ENCODE results near the gene FBN1. TPM values are rescaled to one million over a fixed set of nuclear protein-coding genes. Genes with fewer than 3 reads are reported as not detected.
A peak's percentile ranks its signal among the peaks of the same experiment; 100 is the strongest.

Gene FBN1
- 1,183 to 1,794 TPM (median 1,190 TPM) in 3 replicates for total RNA-seq
- long read RNA-seq, full-length matches to known transcripts: 144 of 506 reads
- long read RNA-seq, partial matches to known transcripts: 301 of 506 reads
- long read RNA-seq, other reads (novel, unspliced or antisense): 61 of 506 reads

DNA sequence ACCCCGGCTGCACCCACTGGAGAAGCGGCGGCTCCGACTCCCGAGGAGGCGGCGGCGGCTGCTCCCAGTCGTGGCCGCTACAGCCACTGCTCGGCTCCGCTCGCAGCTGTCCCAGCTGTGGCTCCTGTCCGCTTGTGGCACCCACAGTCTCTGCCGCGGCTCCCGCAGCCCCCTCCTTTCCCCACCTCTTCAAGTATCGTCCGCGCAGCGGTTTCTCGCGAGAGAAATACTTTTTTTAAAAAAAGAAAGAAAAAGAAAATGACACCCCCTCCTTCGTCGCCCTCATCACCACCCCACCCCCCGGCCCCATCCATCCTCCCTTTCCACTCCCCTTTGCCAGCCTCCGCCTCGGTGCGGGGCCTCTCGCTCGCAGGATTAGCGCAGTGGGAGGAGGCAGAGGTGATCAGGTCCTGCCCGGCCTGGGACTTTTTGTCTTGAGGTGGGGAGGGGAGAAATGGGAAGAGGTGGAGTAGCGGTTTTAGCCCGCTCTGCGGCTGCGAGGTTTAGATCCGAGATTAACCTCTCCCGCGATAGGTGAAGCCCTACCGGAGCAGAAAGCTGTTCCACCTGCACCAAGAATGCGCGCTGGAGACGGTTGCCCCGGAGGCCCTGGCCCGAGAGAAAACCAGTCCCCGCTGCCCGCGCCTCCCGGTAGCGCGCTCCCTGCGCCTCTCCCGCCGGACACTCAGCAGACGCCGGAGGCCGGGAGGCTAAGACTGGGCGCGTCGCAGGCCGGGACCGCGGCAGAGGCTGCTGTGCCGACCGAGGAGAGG, at the start of gene FBN1:
TSS of gene FBN1 (minus strand) at position 152 of the 773 bp plus-strand sequence. CDS start 940 bp downstream, outside the sequence.
- Mint-ChIP-seq H3K4me1 (ENCODE audit: low read depth) (peaks cover 37% of the 10 kb centered on the region), H3K4me3 (ENCODE audit: unreplicated experiment) (peak within 1 kb of the TSS; percentile 94), H3K9me3 (ENCODE audit: low read depth) (no peaks in the 10 kb centered on the region), H3K36me3 (ENCODE audit: low read depth) (peaks cover 22% of the 10 kb centered on the region), H3K27ac (ENCODE audit: unreplicated experiment) (peak within 1 kb of the TSS; percentile 93), H3K27me3 (ENCODE audit: low read depth) (no peaks in the 10 kb centered on the region)
- peak; percentile 93 for DNase-seq (ENCODE audit: low spot score)
- TF ChIP-seq, protein P1, sequence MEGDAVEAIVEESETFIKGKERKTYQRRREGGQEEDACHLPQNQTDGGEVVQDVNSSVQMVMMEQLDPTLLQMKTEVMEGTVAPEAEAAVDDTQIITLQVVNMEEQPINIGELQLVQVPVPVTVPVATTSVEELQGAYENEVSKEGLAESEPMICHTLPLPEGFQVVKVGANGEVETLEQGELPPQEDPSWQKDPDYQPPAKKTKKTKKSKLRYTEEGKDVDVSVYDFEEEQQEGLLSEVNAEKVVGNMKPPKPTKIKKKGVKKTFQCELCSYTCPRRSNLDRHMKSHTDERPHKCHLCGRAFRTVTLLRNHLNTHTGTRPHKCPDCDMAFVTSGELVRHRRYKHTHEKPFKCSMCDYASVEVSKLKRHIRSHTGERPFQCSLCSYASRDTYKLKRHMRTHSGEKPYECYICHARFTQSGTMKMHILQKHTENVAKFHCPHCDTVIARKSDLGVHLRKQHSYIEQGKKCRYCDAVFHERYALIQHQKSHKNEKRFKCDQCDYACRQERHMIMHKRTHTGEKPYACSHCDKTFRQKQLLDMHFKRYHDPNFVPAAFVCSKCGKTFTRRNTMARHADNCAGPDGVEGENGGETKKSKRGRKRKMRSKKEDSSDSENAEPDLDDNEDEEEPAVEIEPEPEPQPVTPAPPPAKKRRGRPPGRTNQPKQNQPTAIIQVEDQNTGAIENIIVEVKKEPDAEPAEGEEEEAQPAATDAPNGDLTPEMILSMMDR (IDR thresholded peaks at IDR 0.05): no peak

DNA sequence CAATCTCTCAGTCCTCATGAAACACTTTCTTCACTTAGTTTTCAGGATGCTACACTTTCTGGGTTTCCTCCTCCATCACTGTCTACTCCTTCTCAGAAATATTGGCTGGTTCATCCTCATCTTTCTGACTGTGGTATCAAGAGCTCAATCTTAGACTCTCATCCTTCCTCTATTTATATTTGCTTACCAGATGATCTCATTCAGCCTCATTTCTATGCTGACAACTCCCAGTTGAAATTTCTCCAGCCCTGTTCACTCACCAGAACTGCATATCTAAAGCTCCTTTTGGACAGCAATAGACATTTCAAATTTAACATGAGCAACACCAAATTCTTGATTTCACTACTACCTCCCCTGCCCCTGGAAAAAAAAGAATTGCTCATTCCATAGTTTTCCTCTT, 48.0 kb upstream of the FBN1 start:
- no peaks in the 10 kb centered on the region for H3K36me3 Mint-ChIP-seq (ENCODE audit: low read depth)
- H3K9me3 Mint-ChIP-seq (ENCODE audit: low read depth): peaks cover 9% of the 10 kb centered on the region
- H3K4me1 Mint-ChIP-seq (ENCODE audit: low read depth): peaks cover 58% of the 10 kb centered on the region
- H3K4me3 Mint-ChIP-seq (ENCODE audit: unreplicated experiment): no peak overlapping the region
- DNase-seq (ENCODE audit: low spot score): no peak
- peak overlapping the region; percentile 81 for H3K27ac Mint-ChIP-seq (ENCODE audit: unreplicated experiment)
- no peaks in the 10 kb centered on the region for H3K27me3 Mint-ChIP-seq (ENCODE audit: low read depth)
- TF ChIP-seq, protein P1 (IDR thresholded peaks at IDR 0.05): no peak

DNA sequence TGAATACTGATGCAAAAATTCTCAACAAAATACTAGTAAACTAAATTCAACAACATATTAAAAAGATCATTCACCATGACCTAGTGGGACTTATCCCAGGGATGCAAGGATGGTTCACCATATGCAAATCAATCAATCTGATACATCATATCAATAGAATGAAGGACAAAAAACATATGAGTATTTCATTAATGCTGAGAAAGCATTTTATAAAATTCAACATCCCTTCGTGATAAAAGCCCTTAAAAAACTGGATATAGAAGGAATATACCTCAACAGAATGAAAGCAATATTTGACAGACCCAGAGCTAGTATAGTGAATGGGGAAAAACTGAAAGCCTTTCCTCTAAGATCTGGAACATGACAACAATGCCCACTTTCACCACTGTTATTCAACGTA, 43.0 kb upstream of the FBN1 start:
- Mint-ChIP-seq H3K27me3 (ENCODE audit: low read depth) (no peaks in the 10 kb centered on the region), H3K4me1 (ENCODE audit: low read depth) (peaks cover 23% of the 10 kb centered on the region), H3K27ac (ENCODE audit: unreplicated experiment) (no peak overlapping the region), H3K36me3 (ENCODE audit: low read depth) (peaks cover 10% of the 10 kb centered on the region), H3K4me3 (ENCODE audit: unreplicated experiment) (no peak overlapping the region), H3K9me3 (ENCODE audit: low read depth) (peaks cover 28% of the 10 kb centered on the region)
- TF ChIP-seq, protein P1 (IDR thresholded peaks at IDR 0.05): no peak
- DNase-seq (ENCODE audit: low spot score): no peak

DNA sequence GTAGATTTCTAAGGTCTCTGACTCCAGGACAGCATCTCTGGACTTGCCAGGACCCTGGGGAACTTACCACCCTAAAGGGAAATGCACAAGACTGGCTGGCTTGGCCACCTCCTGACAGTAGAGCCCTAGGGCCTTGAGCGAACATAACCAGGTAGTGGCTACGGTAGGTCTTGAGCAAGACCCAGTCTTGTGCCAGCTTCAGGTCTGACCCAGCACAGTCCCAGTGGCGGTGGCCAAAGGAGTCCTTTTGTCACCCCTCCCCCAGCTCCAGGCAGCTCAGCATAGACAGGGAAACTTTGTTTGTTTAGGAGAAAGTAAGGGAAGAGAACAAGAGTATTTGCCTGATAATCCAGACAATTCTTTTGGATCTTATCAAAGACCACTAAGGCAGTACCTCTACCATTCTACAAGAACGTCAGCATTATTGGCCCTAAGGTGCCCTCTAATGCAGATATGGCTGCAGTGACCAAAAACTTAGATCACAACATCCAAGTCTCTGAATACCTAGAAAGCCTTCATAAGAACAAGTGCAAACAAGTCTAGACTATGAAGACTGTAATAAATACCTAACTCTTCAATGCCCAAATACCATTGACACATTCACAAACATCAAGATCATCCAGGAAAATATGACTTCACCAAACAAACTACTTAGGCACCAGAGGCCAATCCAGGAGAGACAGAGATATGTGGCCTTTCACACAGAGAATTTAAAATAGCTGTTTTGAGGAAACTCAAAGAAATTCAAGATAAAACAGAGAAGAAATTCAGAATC, 38.7 kb upstream of the FBN1 start:
- Mint-ChIP-seq H3K36me3 (ENCODE audit: low read depth) (peaks cover 10% of the 10 kb centered on the region), H3K27me3 (ENCODE audit: low read depth) (no peaks in the 10 kb centered on the region), H3K4me1 (ENCODE audit: low read depth) (peaks cover 9% of the 10 kb centered on the region), H3K9me3 (ENCODE audit: low read depth) (peaks cover 23% of the 10 kb centered on the region), H3K4me3 (ENCODE audit: unreplicated experiment) (no peak overlapping the region), H3K27ac (ENCODE audit: unreplicated experiment) (no peak overlapping the region)
- DNase-seq (ENCODE audit: low spot score): no peak
- TF ChIP-seq, protein P1 (IDR thresholded peaks at IDR 0.05): no peak

DNA sequence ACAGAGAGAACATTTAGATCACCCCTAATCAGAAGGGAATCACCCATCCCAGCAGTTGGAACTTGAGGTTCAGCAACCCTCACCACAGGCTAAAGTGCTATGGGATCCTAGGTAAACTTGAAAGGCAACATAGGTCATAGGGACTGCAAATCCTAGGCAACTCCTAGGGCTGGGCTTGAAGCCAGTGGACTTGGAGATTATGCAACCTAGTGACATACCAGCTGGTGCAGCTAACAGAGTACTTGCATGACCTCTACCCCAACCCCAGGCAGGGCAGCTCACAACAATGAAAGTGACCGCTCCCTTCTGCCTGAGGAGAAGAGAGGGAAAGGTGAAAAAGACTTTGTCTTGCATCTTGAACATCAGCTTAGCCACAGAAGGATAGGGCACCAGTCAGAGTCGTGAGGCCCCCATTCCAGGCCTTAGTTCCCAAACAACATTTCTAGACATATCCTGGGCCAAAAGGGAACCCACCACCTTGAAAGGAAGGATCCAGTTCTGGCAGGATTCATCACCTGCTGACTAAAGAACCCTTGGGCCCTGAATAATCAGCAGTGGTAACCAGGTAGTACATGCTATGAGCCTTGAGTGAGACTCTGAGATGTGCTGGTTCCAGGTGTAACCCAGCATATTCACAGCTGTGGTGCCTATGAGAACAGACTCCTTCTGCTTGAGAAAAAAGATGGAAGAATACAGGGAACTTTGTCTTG, 37.6 kb upstream of the FBN1 start:
- DNase-seq (ENCODE audit: low spot score): no peak
- TF ChIP-seq, protein P1 (IDR thresholded peaks at IDR 0.05): no peak
- Mint-ChIP-seq H3K4me1 (ENCODE audit: low read depth) (peaks cover 9% of the 10 kb centered on the region), H3K27ac (ENCODE audit: unreplicated experiment) (no peak overlapping the region), H3K27me3 (ENCODE audit: low read depth) (no peaks in the 10 kb centered on the region), H3K9me3 (ENCODE audit: low read depth) (peaks cover 16% of the 10 kb centered on the region), H3K36me3 (ENCODE audit: low read depth) (peaks cover 8% of the 10 kb centered on the region), H3K4me3 (ENCODE audit: unreplicated experiment) (no peak overlapping the region)

Measured in chondrocyte (in vitro differentiated cells).